GM15510 (cell line): ENCODE data around the gene IGBP1.

ENCODE experiments used
- POLR2A ChIP-seq: IDR thresholded peaks from 3 replicates; pipeline ENCODE4 v1.6.1; 2011; ENCODE audit warnings: borderline replicate concordance; ENCODE audit not compliant: insufficient read length; ENCODE audit errors: extremely low read depth

The IGBP1 gene

GRCh38 chrX:70133303-70134115, at the start of gene IGBP1:
Gene IGBP1 (plus strand): TSS chrX:70133447. CDS start chrX:70133948, 501 bp downstream.
- peak; percentile 44 for TF ChIP-seq POLR2A

- no peak for TF ChIP-seq POLR2A
Measured at GRCh38 chrX:70084592-70085240, 48.5 kb upstream of the IGBP1 start.

GRCh38 chrX:70087857-70088630, 45.2 kb upstream of the IGBP1 start:
- no peak for TF ChIP-seq POLR2A

DNA sequence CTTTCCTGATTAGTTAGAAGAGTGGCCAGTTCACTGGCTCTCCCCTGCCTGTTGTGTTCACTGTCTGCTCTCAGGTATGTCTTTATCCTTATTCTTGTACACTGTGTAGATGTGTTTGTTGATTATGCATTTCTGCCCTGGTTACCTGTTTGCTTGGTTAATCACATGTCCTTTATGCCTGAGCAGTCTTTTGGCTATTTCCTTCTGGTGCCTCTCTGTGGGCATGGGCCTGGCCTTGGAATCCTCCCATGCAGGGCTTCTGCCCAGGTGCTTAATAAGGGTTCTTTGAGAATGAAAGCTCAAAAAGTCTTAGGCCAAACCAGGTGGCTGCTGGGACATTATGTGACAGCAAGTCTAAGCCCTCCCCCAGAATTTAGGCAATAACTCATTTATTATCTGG, 44.5 kb upstream of the IGBP1 start:
- no peak for TF ChIP-seq POLR2A

GRCh38 chrX:70089604-70090297, 43.5 kb upstream of the IGBP1 start:
- TF ChIP-seq POLR2A = no peak

GRCh38 chrX:70092247-70092646, 41.0 kb upstream of the IGBP1 start:
- TF ChIP-seq POLR2A = no peak

- no peak for TF ChIP-seq POLR2A
Measured at GRCh38 chrX:70096052-70096451, 37.2 kb upstream of the IGBP1 start.

GRCh38 chrX:70105229-70105628, 28.0 kb upstream of the IGBP1 start:
- no peak for TF ChIP-seq POLR2A

GRCh38 chrX:70117738-70118137, 15.5 kb upstream of the IGBP1 start:
- no peak for TF ChIP-seq POLR2A

GRCh38 chrX:70124678-70125077, 8.6 kb upstream of the IGBP1 start:
- no peak for TF ChIP-seq POLR2A

DNA sequence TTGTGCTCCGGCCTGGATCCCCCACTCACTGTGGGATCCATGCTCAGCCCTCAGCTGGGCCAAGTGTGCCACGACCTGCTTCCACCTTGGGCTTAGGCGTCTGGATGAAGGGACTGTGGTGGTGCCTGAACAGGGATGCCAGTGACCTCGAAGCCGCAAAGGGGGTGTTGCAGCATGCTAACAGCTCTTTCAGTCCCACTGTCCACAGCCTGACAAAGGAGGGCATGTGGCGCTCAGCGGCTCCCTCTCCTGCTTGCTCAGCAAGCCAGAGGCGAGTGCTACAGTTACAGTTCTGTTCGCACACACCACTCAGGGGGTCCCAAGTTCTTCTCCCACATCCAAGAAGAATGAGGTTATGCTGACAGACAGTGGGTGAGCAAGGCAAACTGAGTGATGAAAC, 5.2 kb upstream of the IGBP1 start:
- no peak for TF ChIP-seq POLR2A

DNA sequence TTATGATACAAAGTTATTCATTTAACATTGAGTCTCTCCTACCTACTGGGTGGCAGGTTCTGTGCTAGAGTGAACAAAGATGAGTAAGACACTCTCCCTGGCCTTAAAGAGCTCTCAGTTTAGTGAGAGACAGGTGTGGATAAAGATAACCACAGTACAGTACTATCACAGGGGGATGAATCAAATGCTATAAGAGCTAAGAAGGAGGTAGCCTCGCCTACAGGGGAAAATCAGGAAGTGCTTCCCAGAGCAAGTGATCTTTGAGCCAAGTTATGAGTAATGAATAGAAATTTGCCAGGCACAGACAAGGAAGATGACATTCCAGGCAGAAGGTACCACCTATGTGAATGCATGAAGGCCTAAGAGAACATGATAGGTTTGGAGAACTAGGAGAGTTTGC, 3.4 kb upstream of the IGBP1 start:
- no peak for TF ChIP-seq POLR2A

DNA sequence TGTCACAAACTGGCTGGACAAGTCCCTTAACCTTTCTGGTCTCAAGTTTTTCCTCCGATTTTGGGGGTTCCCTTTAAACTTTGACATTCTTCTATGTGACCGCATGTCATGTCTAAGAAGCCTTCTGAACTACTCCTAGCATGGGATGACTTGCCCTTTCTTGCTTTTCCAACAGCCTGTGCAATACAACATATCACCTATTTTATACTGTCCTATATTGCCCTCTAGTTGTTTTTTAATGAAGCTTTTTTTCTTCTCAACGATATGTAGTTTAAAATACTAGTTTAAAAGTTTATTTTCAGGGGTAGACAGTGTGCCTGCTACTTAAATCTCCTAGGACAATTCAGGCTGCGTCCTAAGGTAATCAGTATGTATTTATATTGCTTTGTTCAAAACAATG, 1.0 kb upstream of the IGBP1 start:
- TF ChIP-seq POLR2A = no peak

- no peak for TF ChIP-seq POLR2A
Measured at GRCh38 chrX:70132877-70133302, 357 bp upstream of the IGBP1 start.

DNA sequence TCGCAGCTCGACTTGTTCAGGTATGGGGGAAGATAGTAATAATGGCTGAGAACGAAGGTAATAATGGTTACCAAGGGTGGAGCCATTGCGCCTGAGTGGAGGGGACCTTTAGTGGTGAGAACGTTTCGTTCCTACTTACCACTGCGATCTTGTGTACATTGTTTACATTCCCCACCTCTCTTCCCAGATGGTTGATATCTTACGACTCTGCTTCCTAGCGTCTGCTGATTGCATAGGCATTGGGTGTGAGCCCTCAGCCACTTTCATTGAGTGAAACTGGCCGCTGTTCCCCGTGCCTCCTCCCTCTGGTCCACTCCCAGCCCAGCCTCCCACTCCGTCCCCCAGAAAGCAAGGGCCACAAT, 850 bp downstream of the IGBP1 start:
- no peak for TF ChIP-seq POLR2A
